GM06990 (cell line): Measurements from ENCODE around the gene ALG11.

ENCODE experiments used
- DNase-seq: peaks from one replicate; pipeline ENCODE4 v3.0.0-alpha.2; 2011; ENCODE audit not compliant: insufficient read length; ENCODE audit errors: extremely low read depth
- H3K27me3 ChIP-seq: replicated peaks from 2 replicates; pipeline ENCODE4 v1.6.0; 2011; ENCODE audit warnings: low read length; ENCODE audit not compliant: control insufficient read depth, insufficient read depth
- H3K36me3 ChIP-seq: 2 replicates; pipeline ENCODE4 v1.5.1; 2011; ENCODE audit warnings: low read length; ENCODE audit not compliant: control insufficient read depth, insufficient read depth
- H3K4me3 ChIP-seq: replicated peaks from 2 replicates; pipeline ENCODE4 v1.5.1; 2011; ENCODE audit warnings: low read depth, mild to moderate bottlenecking, control low read depth, low read length
- CTCF ChIP-seq: IDR thresholded peaks from 2 replicates; pipeline ENCODE4 v1.5.1; 2011; ENCODE audit warnings: low read length, control low read depth, mild to moderate bottlenecking, inconsistent platforms; ENCODE audit not compliant: insufficient read depth, poor library complexity, severe bottlenecking

Gene ALG11

DNA sequence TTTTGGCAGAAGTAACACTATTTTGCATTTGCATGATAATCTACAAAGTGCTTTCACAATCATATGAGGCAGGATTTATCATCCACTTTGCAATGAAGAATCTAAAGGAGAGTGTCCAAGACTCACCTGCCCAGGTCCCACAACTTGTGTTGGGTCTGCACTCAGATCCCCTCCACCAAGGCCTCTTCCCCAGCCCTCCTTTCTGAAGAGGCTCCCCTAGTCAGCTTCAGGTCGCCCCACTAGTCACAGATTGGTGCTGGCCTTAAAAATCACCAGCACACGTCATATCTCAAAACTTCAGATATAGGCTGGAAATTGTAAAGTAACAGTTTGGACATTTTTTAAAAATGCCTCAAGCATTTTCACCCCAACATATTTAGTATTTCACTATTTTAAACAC is 18.5 kb upstream of the ALG11 start:
- no peak for DNase-seq
- no peak for TF ChIP-seq CTCF
- Histone ChIP-seq H3K4me3 (no peak overlapping the region), H3K27me3 (peaks cover 2% of the 10 kb centered on the region), H3K36me3 (no peaks in the 10 kb centered on the region)

DNA sequence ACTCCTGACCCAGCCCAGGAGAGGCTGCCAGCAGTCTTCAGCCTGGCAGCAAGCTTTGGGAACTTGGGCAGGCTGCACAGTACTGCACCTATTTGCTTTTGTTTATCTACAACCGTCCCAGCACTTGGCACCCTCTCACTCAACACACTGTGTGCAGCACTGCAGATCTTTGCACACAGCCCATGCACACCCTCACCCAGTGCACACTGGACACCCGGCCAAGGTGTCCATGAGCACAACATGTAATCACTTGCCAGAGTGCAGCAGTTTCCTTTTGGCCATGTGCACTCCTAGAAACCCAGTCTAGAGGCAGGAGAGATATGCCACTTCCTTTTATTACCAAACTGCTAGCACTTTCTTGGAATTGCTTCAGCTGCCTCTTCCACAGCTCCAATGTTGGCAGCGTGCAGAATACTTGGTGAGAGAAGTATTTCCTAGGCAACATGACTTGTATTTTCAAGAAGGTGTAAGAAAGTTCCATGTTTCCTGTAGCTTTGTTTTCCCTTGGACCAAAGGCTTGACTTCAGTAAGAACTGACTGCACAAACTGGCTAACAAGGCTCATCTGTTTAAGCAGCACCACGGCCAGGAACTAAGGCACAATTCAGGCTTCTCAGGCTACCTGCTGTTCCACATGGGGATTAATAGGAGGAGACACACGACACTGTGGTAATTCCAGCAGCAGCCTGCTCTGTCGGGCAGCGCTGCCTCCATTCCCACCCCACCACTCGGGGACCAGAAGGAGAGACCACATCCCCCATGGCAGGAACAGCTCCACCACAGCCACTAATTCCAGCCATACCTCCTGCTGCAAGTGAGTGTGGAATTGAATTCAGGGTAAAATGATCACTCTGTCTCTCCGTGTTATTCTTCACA is 16.3 kb upstream of the ALG11 start:
- no peak for DNase-seq
- no peak overlapping the region for H3K4me3 ChIP-seq
- peaks cover 2% of the 10 kb centered on the region for H3K27me3 ChIP-seq
- H3K36me3 ChIP-seq = no peaks in the 10 kb centered on the region
- TF ChIP-seq CTCF = no peak

DNA sequence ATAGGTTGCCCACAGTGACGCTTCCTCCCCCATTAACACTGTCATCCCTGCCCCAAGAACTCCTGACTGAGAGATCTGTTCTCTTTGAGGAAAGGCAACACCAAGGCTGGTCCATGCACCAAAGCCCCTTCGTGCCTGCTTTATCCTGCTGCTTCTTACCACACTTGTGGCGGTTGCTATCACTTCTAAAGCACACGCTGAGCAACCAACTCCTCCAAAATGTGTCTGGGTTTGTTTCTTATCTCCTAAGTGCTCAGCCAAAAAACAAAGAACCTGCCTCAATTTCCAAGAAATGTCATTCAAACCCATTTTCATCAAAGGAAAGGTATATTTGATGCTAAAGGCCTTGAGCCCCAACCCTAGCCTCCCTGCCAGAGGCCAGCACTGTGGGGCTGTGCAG is 15.6 kb upstream of the ALG11 start:
- no peak for TF ChIP-seq CTCF
- DNase-seq = no peak
- Histone ChIP-seq H3K27me3 (peaks cover 2% of the 10 kb centered on the region), H3K4me3 (no peak overlapping the region), H3K36me3 (no peaks in the 10 kb centered on the region)

DNA sequence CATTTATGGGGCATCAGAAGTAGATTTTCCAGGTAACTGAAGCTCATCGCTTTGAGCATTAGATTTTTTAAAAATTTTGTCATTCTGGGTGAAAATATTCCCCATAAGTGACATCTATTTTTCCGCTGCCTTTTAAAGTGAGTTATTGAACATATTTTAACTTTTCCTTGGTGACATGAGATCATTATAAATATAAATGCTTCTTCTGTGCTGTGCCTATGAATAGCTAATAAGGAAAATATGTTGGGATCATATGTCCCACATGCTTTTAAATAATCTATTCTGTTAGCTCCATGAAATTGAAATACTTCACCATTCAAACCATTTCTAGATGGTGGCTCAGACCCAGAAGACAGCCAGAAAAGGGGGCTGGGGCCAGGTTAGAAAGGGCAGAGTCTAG is 15.0 kb upstream of the ALG11 start:
- Histone ChIP-seq H3K4me3 (no peak overlapping the region), H3K27me3 (peaks cover 2% of the 10 kb centered on the region), H3K36me3 (no peaks in the 10 kb centered on the region)
- no peak for TF ChIP-seq CTCF
- DNase-seq = no peak

- H3K4me3 ChIP-seq = no peak overlapping the region
Observed at GRCh38 chr13:51997641-51998330, 14.4 kb upstream of the ALG11 start.

More at GRCh38 chr13:51997641-51998330, 14.4 kb upstream of the ALG11 start:
- peaks cover 2% of the 10 kb centered on the region for H3K27me3 ChIP-seq
- H3K36me3 ChIP-seq = no peaks in the 10 kb centered on the region
- no peak for TF ChIP-seq CTCF
- DNase-seq = no peak
